ENCODE measurements around the gene AMELX. TPM values are rescaled to one million over a fixed set of nuclear protein-coding genes. Genes with fewer than 3 reads are reported as not detected.

The AMELX gene
- total RNA-seq, 4 donors from 2014 or later = not detected

Small RNAs within 50 kb of the gene (small RNA-seq; reads per million reads assigned to genes)
- gene MIR548AX = 0 reads per million in 4 donors

Other genes starting within 250 kb of the AMELX start
- gene HCCS, start 182.1 kb upstream of the AMELX start, total RNA-seq = 10 to 100 TPM; 10.9 to 17.9 (median 13.5) TPM